ENCODE data around the gene RIMS4. TPM values are rescaled to one million over a fixed set of nuclear protein-coding genes. Genes with fewer than 3 reads are reported as not detected.
"Not testable (repeated sequence)": the region's sequence is repeated elsewhere in the genome, so short reads cannot be mapped to it uniquely, and the experiment has no call there.

RIMS4 gene
- total RNA-seq, 1 donor from 2014 or later = 0.11 TPM

- no peak overlapping the region for H3K4me3 ChIP-seq
- peaks cover 17% of the 10 kb centered on the region for H3K9me3 ChIP-seq (replicated peaks)
- H3K27ac ChIP-seq (replicated peaks) = no peak overlapping the region
- H3K36me3 ChIP-seq = no peaks in the 10 kb centered on the region
- TF ChIP-seq CTCF (IDR thresholded peaks at IDR 0.05; ENCODE audit: borderline replicate concordance) = no peak
- intact Hi-C loops (cut with micrococcal nuclease) = no loop called here
- peaks cover 62% of the 10 kb centered on the region for H3K27me3 ChIP-seq (ENCODE audit: low read depth)
- no peaks in the 10 kb centered on the region for H3K4me1 ChIP-seq
- DNase-seq = no peak
Observed at GRCh38 chr20:44832724-44833123, 22.4 kb upstream of the RIMS4 start.

GRCh38 chr20:44830995-44831394, 20.6 kb upstream of the RIMS4 start:
- no peak for DNase-seq
- Histone ChIP-seq H3K27me3 (ENCODE audit: low read depth) (peaks cover 58% of the 10 kb centered on the region), H3K4me3 (no peak overlapping the region), H3K9me3 (replicated peaks) (peaks cover 17% of the 10 kb centered on the region), H3K27ac (replicated peaks) (no peak overlapping the region), H3K4me1 (no peaks in the 10 kb centered on the region), H3K36me3 (no peaks in the 10 kb centered on the region)
- TF ChIP-seq CTCF (IDR thresholded peaks at IDR 0.05; ENCODE audit: borderline replicate concordance) = no peak
- intact Hi-C loops (cut with micrococcal nuclease) = no loop called here

GRCh38 chr20:44830523-44830922, 20.2 kb upstream of the RIMS4 start:
- Histone ChIP-seq H3K4me1 (no peaks in the 10 kb centered on the region), H3K36me3 (no peaks in the 10 kb centered on the region), H3K27me3 (ENCODE audit: low read depth) (peaks cover 55% of the 10 kb centered on the region), H3K4me3 (no peak overlapping the region), H3K9me3 (replicated peaks) (peaks cover 17% of the 10 kb centered on the region), H3K27ac (replicated peaks) (no peak overlapping the region)
- intact Hi-C loops (cut with micrococcal nuclease) = no loop called here
- DNase-seq = no peak
- TF ChIP-seq CTCF (IDR thresholded peaks at IDR 0.05; ENCODE audit: borderline replicate concordance) = no peak

GRCh38 chr20:44829688-44830087, 19.3 kb upstream of the RIMS4 start:
- no peak overlapping the region for H3K27ac ChIP-seq (replicated peaks)
- H3K27me3 ChIP-seq (ENCODE audit: low read depth) = peaks cover 50% of the 10 kb centered on the region
- peaks cover 17% of the 10 kb centered on the region for H3K9me3 ChIP-seq (replicated peaks)
- no peak overlapping the region for H3K4me3 ChIP-seq
- TF ChIP-seq CTCF (IDR thresholded peaks at IDR 0.05; ENCODE audit: borderline replicate concordance) = no peak
- H3K4me1 ChIP-seq = no peaks in the 10 kb centered on the region
- intact Hi-C loops (cut with micrococcal nuclease) = no loop called here
- H3K36me3 ChIP-seq = no peaks in the 10 kb centered on the region
- no peak for DNase-seq

- H3K4me3 ChIP-seq = no peak overlapping the region
- H3K4me1 ChIP-seq = no peaks in the 10 kb centered on the region
- peaks cover 50% of the 10 kb centered on the region for H3K27me3 ChIP-seq (ENCODE audit: low read depth)
- no peak for TF ChIP-seq CTCF (IDR thresholded peaks at IDR 0.05; ENCODE audit: borderline replicate concordance)
- H3K27ac ChIP-seq (replicated peaks) = no peak overlapping the region
- DNase-seq = no peak
- intact Hi-C loops (cut with micrococcal nuclease) = no loop called here
- peaks cover 16% of the 10 kb centered on the region for H3K9me3 ChIP-seq (replicated peaks)
- no peaks in the 10 kb centered on the region for H3K36me3 ChIP-seq
Observed at GRCh38 chr20:44828640-44829039, 18.3 kb upstream of the RIMS4 start.

- DNase-seq = no peak
- Histone ChIP-seq H3K27me3 (ENCODE audit: low read depth) (peaks cover 44% of the 10 kb centered on the region), H3K27ac (replicated peaks) (no peak overlapping the region), H3K4me1 (no peaks in the 10 kb centered on the region), H3K4me3 (no peak overlapping the region), H3K36me3 (no peaks in the 10 kb centered on the region), H3K9me3 (replicated peaks) (peaks cover 12% of the 10 kb centered on the region)
- no peak for TF ChIP-seq CTCF (IDR thresholded peaks at IDR 0.05; ENCODE audit: borderline replicate concordance)
- intact Hi-C loops (cut with micrococcal nuclease) = no loop called here
Observed at GRCh38 chr20:44827401-44827800, 17.1 kb upstream of the RIMS4 start.

- H3K36me3 ChIP-seq; H3K4me3 ChIP-seq; DNase-seq; H3K27ac ChIP-seq (replicated peaks); intact Hi-C loops (cut with micrococcal nuclease); H3K9me3 ChIP-seq (replicated peaks); H3K4me1 ChIP-seq; H3K27me3 ChIP-seq (ENCODE audit: low read depth): not testable (repeated sequence)
Observed at GRCh38 chr20:44821576-44821975, 11.2 kb upstream of the RIMS4 start.

All from left ventricle myocardium inferior (tissue), 1 donor.